GM12878 (cell line): ENCODE measurements around the gene GSTT4. TPM values are rescaled to one million over a fixed set of nuclear protein-coding genes. Genes with fewer than 3 reads are reported as not detected.

Experiments
- BMI1 ChIP-seq: fragments of 450-650 bp; IDR thresholded peaks from 2 replicates; pipeline ENCODE4 v1.6.1; 2016; ENCODE audit warnings: mild to moderate bottlenecking, moderate library complexity, borderline replicate concordance
- CHD4 ChIP-seq: fragments of 200-600 bp; sonication (generic); IDR thresholded peaks from 2 replicates; pipeline ENCODE4 v1.6.1; 2016; ENCODE audit warnings: mild to moderate bottlenecking
- CREB1 ChIP-seq: IDR thresholded peaks from 2 replicates; pipeline ENCODE4 v1.6.1; 2012; ENCODE audit warnings: low read depth, mild to moderate bottlenecking, inconsistent platforms
- CREM ChIP-seq: IDR thresholded peaks from 2 replicates; pipeline ENCODE4 v1.6.1; 2014; ENCODE audit warnings: antibody characterized with exemption, low read depth
- DPF2 ChIP-seq: fragments of 450-650 bp; IDR thresholded peaks from 2 replicates; pipeline ENCODE4 v1.6.1; 2017; ENCODE audit warnings: mild to moderate bottlenecking
- EP300 ChIP-seq, 2 experiments: fragments of 150-350 bp in 1 of 2; IDR thresholded peaks; 2 replicates each; pipeline ENCODE4 v1.6.1; 2011 to 2012; ENCODE audit warnings: low read depth in 2 of 2, low read length in 2 of 2, borderline replicate concordance in 1 of 2, improper control_type of control experiment in 1 of 2, inconsistent platforms in 1 of 2; ENCODE audit not compliant: control insufficient read depth in 1 of 2
- HDAC6 ChIP-seq: fragments of 200-600 bp; sonication (generic); IDR thresholded peaks from one replicate; pipeline ENCODE4 v1.8.0; 2017; ENCODE audit warnings: antibody characterized with exemption; ENCODE audit not compliant: unreplicated experiment
- IKZF2 ChIP-seq, 2 experiments: fragments of 450-650 bp; IDR thresholded peaks; 2 replicates each; pipeline ENCODE4 v1.6.1; 2017; ENCODE audit warnings: mild to moderate bottlenecking in 2 of 2, moderate library complexity in 2 of 2
- IRF5 ChIP-seq: fragments of 450-650 bp; IDR thresholded peaks from 2 replicates; pipeline ENCODE4 v1.6.1; 2017; ENCODE audit warnings: borderline replicate concordance
- KLF5 ChIP-seq: fragments of 450-650 bp; IDR thresholded peaks from 2 replicates; pipeline ENCODE4 v1.6.1; 2014; ENCODE audit warnings: mild to moderate bottlenecking; ENCODE audit not compliant: partially characterized antibody
- MYB ChIP-seq: fragments of 150-350 bp; IDR thresholded peaks from 2 replicates; pipeline ENCODE4 v1.6.1; 2014; ENCODE audit warnings: mild to moderate bottlenecking, low read depth, low read length, borderline replicate concordance
- PAX5 ChIP-seq: IDR thresholded peaks from 2 replicates; pipeline ENCODE4 v1.6.1; 2011; ENCODE audit warnings: low read depth, low read length, borderline replicate concordance
- POU2F2 ChIP-seq: IDR thresholded peaks from 3 replicates; pipeline ENCODE4 v1.6.1; 2011; ENCODE audit warnings: low read depth, mild to moderate bottlenecking, low read length, borderline replicate concordance
- RELB ChIP-seq: fragments of 450-650 bp; IDR thresholded peaks from 2 replicates; pipeline ENCODE4 v1.6.1; 2017; ENCODE audit warnings: low read depth, mild to moderate bottlenecking, moderate library complexity
- SREBF2 ChIP-seq: IDR thresholded peaks from 2 replicates; pipeline ENCODE4 v1.6.1; 2012; ENCODE audit warnings: mild to moderate bottlenecking, low read length
- SRF ChIP-seq, 2 experiments: IDR thresholded peaks; 2 replicates each; pipeline ENCODE4 v1.6.1; 2011; ENCODE audit warnings: low read depth in 2 of 2, low read length in 2 of 2, mild to moderate bottlenecking in 1 of 2, moderate library complexity in 1 of 2
- STAT1 ChIP-seq: fragments of 450-650 bp; conservative IDR thresholded peaks from 2 replicates; pipeline ENCODE4 v1.6.1; 2014; ENCODE audit warnings: antibody characterized with exemption, mild to moderate bottlenecking
- TCF12 ChIP-seq: IDR thresholded peaks from 2 replicates; pipeline ENCODE4 v1.6.1; 2011; ENCODE audit warnings: low read depth, mild to moderate bottlenecking, low read length
- YBX1 ChIP-seq: fragments of 450-650 bp; IDR thresholded peaks from 2 replicates; pipeline ENCODE4 v1.6.1; 2016; ENCODE audit warnings: antibody characterized with exemption
- polyA plus RNA-seq, 11 experiments: library from polyadenylated mRNA; depleted of rRNA in 4 of 11; unstranded in 6 of 11; stranded (reverse) in 5 of 11; fragments of >200 nt; fragmentation: Nextera tagmentation in 4 of 11; fragmentation: Illumina TruSeq in 1 of 11; extraction: Ambion mirVana in 4 of 11; extraction: Trizol in 1 of 11; gene quantifications; 1 replicate in 1 of 11; 2 replicates in 10 of 11; pipeline versions ENCODE4 v1.2.1 to v1.2.3, GENCODE V29; 2011 to 2016; ENCODE audit warnings: inconsistent platforms in 2 of 11, missing spikeins in 2 of 11, low read depth in 1 of 11
- total RNA-seq, 4 experiments: library from RNA; depleted of rRNA in 3 of 4; stranded (reverse); fragments of >200 nt in 3 of 4; fragmentation: Illumina TruSeq in 1 of 4; extraction: Trizol in 1 of 4; gene quantifications; 2 replicates each; pipeline versions ENCODE4 v1.2.1 to v1.2.3, GENCODE V29; 2013 to 2021
- TF ChIP-seq, protein P1 (sequence below): IDR thresholded peaks from 2 replicates; pipeline ENCODE4 v1.6.1; 2012; ENCODE audit warnings: low read length, inconsistent platforms
- TF ChIP-seq, protein P2 (sequence below): fragments of 450-650 bp; IDR thresholded peaks from 2 replicates; pipeline ENCODE4 v1.6.1; 2017; ENCODE audit warnings: antibody characterized with exemption, mild to moderate bottlenecking, moderate library complexity
- TF ChIP-seq, protein P3 (sequence below): fragments of 450-650 bp; IDR thresholded peaks from 2 replicates; pipeline ENCODE4 v1.6.1; 2017; ENCODE audit warnings: mild to moderate bottlenecking

GSTT4 gene
- total and polyA plus RNA-seq, 10 of the 15 experiments (the other 5 are each of a cell fraction or from before 2014, with no cell fraction given), result not detected

- TF ChIP-seq, protein P1, sequence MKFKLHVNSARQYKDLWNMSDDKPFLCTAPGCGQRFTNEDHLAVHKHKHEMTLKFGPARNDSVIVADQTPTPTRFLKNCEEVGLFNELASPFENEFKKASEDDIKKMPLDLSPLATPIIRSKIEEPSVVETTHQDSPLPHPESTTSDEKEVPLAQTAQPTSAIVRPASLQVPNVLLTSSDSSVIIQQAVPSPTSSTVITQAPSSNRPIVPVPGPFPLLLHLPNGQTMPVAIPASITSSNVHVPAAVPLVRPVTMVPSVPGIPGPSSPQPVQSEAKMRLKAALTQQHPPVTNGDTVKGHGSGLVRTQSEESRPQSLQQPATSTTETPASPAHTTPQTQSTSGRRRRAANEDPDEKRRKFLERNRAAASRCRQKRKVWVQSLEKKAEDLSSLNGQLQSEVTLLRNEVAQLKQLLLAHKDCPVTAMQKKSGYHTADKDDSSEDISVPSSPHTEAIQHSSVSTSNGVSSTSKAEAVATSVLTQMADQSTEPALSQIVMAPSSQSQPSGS, result no peak
- no peak for TF ChIP-seq POU2F2
- TF ChIP-seq KLF5, result no peak
- no peak for TF ChIP-seq SRF (IDR thresholded peaks at IDR 0.05; ENCODE audit: low read depth in 2 of 2, low read length in 2 of 2)
- TF ChIP-seq YBX1, result no peak
- TF ChIP-seq SREBF2, result no peak
- no peak; a peak in 1 of 4 replicates for TF ChIP-seq IKZF2 (IDR thresholded peaks at IDR 0.05)
- TF ChIP-seq MYB, result no peak
- TF ChIP-seq DPF2, result peak; percentile 51; the same call in 1 of the 2 replicates
- TF ChIP-seq, protein P2, sequence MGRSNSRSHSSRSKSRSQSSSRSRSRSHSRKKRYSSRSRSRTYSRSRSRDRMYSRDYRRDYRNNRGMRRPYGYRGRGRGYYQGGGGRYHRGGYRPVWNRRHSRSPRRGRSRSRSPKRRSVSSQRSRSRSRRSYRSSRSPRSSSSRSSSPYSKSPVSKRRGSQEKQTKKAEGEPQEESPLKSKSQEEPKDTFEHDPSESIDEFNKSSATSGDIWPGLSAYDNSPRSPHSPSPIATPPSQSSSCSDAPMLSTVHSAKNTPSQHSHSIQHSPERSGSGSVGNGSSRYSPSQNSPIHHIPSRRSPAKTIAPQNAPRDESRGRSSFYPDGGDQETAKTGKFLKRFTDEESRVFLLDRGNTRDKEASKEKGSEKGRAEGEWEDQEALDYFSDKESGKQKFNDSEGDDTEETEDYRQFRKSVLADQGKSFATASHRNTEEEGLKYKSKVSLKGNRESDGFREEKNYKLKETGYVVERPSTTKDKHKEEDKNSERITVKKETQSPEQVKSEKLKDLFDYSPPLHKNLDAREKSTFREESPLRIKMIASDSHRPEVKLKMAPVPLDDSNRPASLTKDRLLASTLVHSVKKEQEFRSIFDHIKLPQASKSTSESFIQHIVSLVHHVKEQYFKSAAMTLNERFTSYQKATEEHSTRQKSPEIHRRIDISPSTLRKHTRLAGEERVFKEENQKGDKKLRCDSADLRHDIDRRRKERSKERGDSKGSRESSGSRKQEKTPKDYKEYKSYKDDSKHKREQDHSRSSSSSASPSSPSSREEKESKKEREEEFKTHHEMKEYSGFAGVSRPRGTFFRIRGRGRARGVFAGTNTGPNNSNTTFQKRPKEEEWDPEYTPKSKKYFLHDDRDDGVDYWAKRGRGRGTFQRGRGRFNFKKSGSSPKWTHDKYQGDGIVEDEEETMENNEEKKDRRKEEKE, result no peak
- 0 out of 2 replicates have a peak, but pooled peaks have one; percentile 25 for TF ChIP-seq RELB
- TF ChIP-seq CHD4, result no peak
- TF ChIP-seq EP300 (IDR thresholded peaks at IDR 0.05; ENCODE audit: borderline replicate concordance in 1 of 2, control insufficient read depth in 1 of 2, low read depth in 2 of 2, low read length in 2 of 2), result 0 out of 4 replicates have a peak, but pooled peaks of 1 of the 2 experiments have one; percentile 35
- no peak for TF ChIP-seq BMI1
- no peak for TF ChIP-seq CREB1
- 0 out of 2 replicates have a peak, but pooled peaks have one; percentile 13 for TF ChIP-seq TCF12
- no peak for TF ChIP-seq CREM
- TF ChIP-seq, protein P3, sequence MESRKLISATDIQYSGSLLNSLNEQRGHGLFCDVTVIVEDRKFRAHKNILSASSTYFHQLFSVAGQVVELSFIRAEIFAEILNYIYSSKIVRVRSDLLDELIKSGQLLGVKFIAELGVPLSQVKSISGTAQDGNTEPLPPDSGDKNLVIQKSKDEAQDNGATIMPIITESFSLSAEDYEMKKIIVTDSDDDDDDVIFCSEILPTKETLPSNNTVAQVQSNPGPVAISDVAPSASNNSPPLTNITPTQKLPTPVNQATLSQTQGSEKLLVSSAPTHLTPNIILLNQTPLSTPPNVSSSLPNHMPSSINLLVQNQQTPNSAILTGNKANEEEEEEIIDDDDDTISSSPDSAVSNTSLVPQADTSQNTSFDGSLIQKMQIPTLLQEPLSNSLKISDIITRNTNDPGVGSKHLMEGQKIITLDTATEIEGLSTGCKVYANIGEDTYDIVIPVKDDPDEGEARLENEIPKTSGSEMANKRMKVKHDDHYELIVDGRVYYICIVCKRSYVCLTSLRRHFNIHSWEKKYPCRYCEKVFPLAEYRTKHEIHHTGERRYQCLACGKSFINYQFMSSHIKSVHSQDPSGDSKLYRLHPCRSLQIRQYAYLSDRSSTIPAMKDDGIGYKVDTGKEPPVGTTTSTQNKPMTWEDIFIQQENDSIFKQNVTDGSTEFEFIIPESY, result no peak
- TF ChIP-seq HDAC6, result no peak
- no peak for TF ChIP-seq PAX5
- TF ChIP-seq IRF5, result no peak
- no peak for TF ChIP-seq STAT1
Observed at GRCh38 chr22:24053481-24054226, 48.4 kb upstream of the GSTT4 start (continued).
